ENCODE data around the gene ARHGEF33.

Gene ARHGEF33

DNA sequence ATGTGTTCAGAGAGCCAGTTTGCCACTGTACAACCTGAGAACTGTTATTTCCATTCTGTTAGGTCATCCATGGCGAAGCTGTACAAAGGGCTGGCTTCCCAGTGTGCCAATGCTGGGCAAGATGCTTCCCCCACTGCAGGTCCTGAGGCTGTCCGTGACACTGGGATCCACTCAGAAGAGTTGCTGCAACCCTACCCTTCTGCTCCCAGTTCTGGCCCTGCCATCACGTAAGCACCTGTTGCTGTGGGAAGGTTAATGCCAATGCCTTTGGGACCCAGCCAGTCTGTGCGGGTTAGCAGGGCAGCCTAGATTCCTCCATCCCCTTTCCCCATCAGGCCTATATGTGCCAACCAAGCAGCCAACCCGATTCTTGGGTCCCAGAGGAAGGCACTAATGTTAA, 68.3 kb downstream of the ARHGEF33 start:
- no peaks in the 10 kb centered on the region for H3K9me3 ChIP-seq
- H3K27me3 ChIP-seq = peaks cover 44% of the 10 kb centered on the region
- no peak overlapping the region for H3K4me3 ChIP-seq (ENCODE audit: low read depth in 1 of 2, low read length in 1 of 2)
- no peak overlapping the region for H3K27ac ChIP-seq
- no peaks in the 10 kb centered on the region for H3K36me3 ChIP-seq
- TF ChIP-seq, protein P1, sequence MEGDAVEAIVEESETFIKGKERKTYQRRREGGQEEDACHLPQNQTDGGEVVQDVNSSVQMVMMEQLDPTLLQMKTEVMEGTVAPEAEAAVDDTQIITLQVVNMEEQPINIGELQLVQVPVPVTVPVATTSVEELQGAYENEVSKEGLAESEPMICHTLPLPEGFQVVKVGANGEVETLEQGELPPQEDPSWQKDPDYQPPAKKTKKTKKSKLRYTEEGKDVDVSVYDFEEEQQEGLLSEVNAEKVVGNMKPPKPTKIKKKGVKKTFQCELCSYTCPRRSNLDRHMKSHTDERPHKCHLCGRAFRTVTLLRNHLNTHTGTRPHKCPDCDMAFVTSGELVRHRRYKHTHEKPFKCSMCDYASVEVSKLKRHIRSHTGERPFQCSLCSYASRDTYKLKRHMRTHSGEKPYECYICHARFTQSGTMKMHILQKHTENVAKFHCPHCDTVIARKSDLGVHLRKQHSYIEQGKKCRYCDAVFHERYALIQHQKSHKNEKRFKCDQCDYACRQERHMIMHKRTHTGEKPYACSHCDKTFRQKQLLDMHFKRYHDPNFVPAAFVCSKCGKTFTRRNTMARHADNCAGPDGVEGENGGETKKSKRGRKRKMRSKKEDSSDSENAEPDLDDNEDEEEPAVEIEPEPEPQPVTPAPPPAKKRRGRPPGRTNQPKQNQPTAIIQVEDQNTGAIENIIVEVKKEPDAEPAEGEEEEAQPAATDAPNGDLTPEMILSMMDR (IDR thresholded peaks at IDR 0.05) = no peak
- H3K4me1 ChIP-seq (ENCODE audit: control insufficient read depth in 1 of 2, insufficient read depth in 1 of 2, low read depth in 1 of 2, low read length in 1 of 2) = peaks cover 7 to 8% of the 10 kb centered on the region in 2 experiments

DNA sequence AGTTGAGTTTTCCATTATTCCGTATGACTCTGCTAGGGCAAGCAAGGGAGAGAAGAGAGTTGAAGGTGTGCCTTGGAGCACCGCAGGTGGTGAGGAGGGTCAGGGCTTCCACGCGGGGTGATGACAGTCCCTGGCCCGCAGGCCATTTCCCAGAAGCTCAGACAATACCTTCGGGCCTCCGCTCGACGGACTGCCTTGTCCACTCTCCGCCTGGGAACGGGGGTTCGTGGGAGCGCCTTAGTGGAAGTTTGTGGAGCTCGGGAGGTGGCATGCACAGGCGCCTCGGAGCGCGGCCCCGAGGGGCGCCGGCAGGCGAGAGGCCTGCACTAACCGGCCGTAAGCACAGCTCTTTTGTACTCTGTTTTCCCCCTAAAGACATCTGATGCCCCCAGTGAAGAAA, 69.8 kb downstream of the ARHGEF33 start:
- peak overlapping the region in 1 of 2 experiments; percentile 40 for H3K4me3 ChIP-seq (ENCODE audit: low read depth in 1 of 2, low read length in 1 of 2)
- peaks cover 44% of the 10 kb centered on the region for H3K27me3 ChIP-seq
- no peaks in the 10 kb centered on the region for H3K36me3 ChIP-seq
- peaks cover 7 to 8% of the 10 kb centered on the region in 2 experiments for H3K4me1 ChIP-seq (ENCODE audit: control insufficient read depth in 1 of 2, insufficient read depth in 1 of 2, low read depth in 1 of 2, low read length in 1 of 2)
- H3K27ac ChIP-seq = no peak overlapping the region
- TF ChIP-seq, protein P1 (IDR thresholded peaks at IDR 0.05) = no peak
- H3K9me3 ChIP-seq = no peaks in the 10 kb centered on the region

DNA sequence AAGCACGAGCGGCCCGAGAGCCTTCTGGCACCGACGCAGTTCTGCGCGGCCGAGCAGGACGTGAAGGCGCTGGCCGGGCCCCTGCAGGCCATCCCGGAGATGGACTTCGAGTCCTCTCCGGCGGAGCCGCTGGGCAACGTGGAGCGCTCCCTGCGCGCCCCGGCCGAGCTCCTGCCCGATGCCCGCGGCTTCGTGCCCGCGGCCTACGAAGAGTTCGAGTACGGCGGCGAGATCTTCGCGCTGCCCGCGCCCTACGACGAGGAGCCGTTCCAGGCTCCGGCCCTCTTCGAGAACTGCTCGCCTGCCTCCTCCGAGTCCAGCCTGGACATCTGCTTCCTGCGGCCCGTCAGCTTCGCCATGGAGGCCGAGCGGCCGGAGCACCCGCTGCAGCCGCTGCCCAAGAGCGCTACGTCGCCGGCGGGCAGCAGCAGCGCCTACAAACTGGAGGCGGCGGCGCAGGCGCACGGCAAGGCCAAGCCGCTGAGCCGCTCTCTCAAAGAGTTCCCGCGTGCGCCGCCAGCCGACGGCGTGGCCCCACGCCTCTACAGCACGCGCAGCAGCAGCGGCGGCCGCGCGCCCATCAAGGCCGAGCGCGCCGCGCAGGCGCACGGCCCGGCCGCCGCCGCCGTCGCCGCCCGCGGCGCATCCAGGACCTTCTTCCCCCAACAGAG, 70.4 kb downstream of the ARHGEF33 start:
- H3K27ac ChIP-seq = no peak overlapping the region
- no peaks in the 10 kb centered on the region for H3K9me3 ChIP-seq
- TF ChIP-seq, protein P1 (IDR thresholded peaks at IDR 0.05) = no peak
- H3K27me3 ChIP-seq = peaks cover 44% of the 10 kb centered on the region
- H3K4me3 ChIP-seq (ENCODE audit: low read depth in 1 of 2, low read length in 1 of 2) = peak overlapping the region; percentile 40
- H3K36me3 ChIP-seq = no peaks in the 10 kb centered on the region
- H3K4me1 ChIP-seq (ENCODE audit: control insufficient read depth in 1 of 2, insufficient read depth in 1 of 2, low read depth in 1 of 2, low read length in 1 of 2) = peaks cover 7 to 8% of the 10 kb centered on the region in 2 experiments

DNA sequence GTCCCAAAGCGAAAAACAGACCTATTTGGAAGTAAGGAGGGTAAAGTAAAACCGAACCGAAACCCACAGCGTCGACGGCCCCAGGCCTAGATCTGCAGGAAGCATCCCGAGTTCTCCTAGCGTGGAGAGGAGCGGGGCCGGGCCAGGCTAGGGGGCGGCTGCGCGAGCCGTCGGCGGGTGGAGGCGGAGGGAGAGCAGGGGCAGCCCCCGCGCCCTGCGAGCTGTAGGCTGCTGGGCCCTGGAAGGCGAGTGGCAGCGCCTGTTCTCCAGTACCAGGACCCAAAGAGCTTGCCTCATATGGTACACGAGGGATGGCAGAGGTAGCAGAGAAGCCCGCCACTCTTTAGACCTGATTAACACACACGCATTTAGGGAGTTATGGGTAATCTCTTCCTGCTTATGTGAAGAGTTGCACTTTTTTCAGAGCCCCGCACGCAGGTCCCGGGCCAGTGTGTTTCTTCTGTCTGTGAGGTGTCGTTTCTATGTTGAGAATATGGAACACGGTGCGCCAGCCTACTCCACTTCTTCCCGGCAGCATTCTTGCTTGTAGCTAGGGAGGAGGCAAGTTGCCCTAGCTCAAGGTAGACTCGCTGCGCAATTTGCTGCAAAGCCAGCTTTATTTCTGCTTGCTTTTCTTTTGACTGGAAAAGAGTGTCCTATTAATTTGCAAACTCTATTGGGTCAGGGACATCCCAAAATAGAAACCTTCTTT, 71.1 kb downstream of the ARHGEF33 start:
- H3K4me1 ChIP-seq (ENCODE audit: control insufficient read depth in 1 of 2, insufficient read depth in 1 of 2, low read depth in 1 of 2, low read length in 1 of 2) = peaks cover 7 to 8% of the 10 kb centered on the region in 2 experiments
- H3K9me3 ChIP-seq = no peaks in the 10 kb centered on the region
- H3K36me3 ChIP-seq = no peaks in the 10 kb centered on the region
- H3K27ac ChIP-seq = no peak overlapping the region
- peak overlapping the region in 1 of 2 experiments; percentile 40 for H3K4me3 ChIP-seq (ENCODE audit: low read depth in 1 of 2, low read length in 1 of 2)
- TF ChIP-seq, protein P1 (IDR thresholded peaks at IDR 0.05) = no peak
- H3K27me3 ChIP-seq = peaks cover 44% of the 10 kb centered on the region

DNA sequence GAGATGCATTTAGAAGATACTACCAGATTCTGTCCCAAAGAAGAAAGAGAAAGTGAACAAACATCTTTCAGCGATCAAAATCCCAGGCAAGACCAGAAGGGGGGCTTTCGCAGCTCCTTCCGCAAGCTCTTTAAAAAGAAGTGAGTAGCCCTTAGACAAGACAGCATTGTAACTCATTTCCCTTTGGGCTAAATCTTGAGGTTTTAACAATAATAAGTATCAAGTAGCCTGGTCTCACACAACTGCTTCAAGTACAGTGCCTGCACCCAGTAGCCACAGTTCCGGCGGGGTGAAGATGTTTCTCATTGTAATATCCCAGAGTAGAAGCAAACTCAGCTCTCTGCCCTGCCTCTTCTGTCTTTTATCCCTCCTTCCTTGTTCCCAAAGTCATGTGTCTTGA, 76.3 kb downstream of the ARHGEF33 start:
- TF ChIP-seq, protein P1 (IDR thresholded peaks at IDR 0.05) = no peak
- H3K4me1 ChIP-seq (ENCODE audit: control insufficient read depth in 1 of 2, insufficient read depth in 1 of 2, low read depth in 1 of 2, low read length in 1 of 2) = no peaks in the 10 kb centered on the region

More for the DNA sequence above, 76.3 kb downstream of the ARHGEF33 start:
- no peaks in the 10 kb centered on the region for H3K36me3 ChIP-seq
- no peak overlapping the region for H3K4me3 ChIP-seq (ENCODE audit: low read depth in 1 of 2, low read length in 1 of 2)
- H3K9me3 ChIP-seq = no peaks in the 10 kb centered on the region
- peaks cover 9% of the 10 kb centered on the region for H3K27me3 ChIP-seq
- no peak overlapping the region for H3K27ac ChIP-seq
